ENCODE measurements around the gene RIPOR2. TPM values are rescaled to one million over a fixed set of nuclear protein-coding genes. Genes with fewer than 3 reads are reported as not detected.

RIPOR2 gene
- 10 to 100 TPM in 3 of 4 donors, 1 to 10 TPM in 1; 5.2 to 34.0 (median 21.2) TPM for total RNA-seq

GRCh38 chr6:24935366-24936152 is at the start of gene RIPOR2:
Gene RIPOR2, minus strand, starts transcription at chr6:24935960. Its CDS starts 62 bp downstream, at chr6:24935898.
- no peaks in the 10 kb centered on the region for H3K9me3 ChIP-seq
- TF ChIP-seq CTCF (IDR thresholded peaks at IDR 0.05 in 4 of 5, conservative IDR thresholded peaks at IDR 0.05 in 1 of 5), result no peak
- TF ChIP-seq POLR2A (IDR thresholded peaks at IDR 0.05), result no peak
- H3K27me3 ChIP-seq, result no peaks in the 10 kb centered on the region
- peaks cover 12 to 15% of the 10 kb centered on the region in 2 donors for H3K4me1 ChIP-seq
- H3K36me3 ChIP-seq, result no peaks in the 10 kb centered on the region
- no peak within 1 kb of the TSS for H3K27ac ChIP-seq
- intact Hi-C loops (cut with DNase I; ENCODE audit: low total_unique reads), result no loop called here
- no peak within 1 kb of the TSS for H3K4me3 ChIP-seq
- in situ Hi-C loops (cut with MboI; ENCODE audit: low sequenced_read_pairs in 4 of 4), result no loop called here
- ATAC-seq, result no peak
- DNase-seq, result no peak

GRCh38 chr6:24985323-24985722 is 49.6 kb upstream of the RIPOR2 start:
- ATAC-seq (peak in 1 of 2 donors; percentile 65), DNase-seq (no peak)
- no peak for TF ChIP-seq POLR2A (IDR thresholded peaks at IDR 0.05)
- TF ChIP-seq CTCF (IDR thresholded peaks at IDR 0.05 in 4 of 5, conservative IDR thresholded peaks at IDR 0.05 in 1 of 5), result no peak
- in situ Hi-C loops (cut with MboI; ENCODE audit: low sequenced_read_pairs in 4 of 4) (no loop called here), intact Hi-C loops (cut with DNase I; ENCODE audit: low total_unique reads) (no loop called here)
- no peaks in the 10 kb centered on the region for H3K36me3 ChIP-seq
- no peaks in the 10 kb centered on the region for H3K9me3 ChIP-seq
- no peak overlapping the region for H3K27ac ChIP-seq
- H3K4me3 ChIP-seq, result no peak overlapping the region
- H3K4me1 ChIP-seq, result peaks cover 0 to 9% of the 10 kb centered on the region in 2 donors
- H3K27me3 ChIP-seq, result no peaks in the 10 kb centered on the region

GRCh38 chr6:24982231-24982630 is 46.5 kb upstream of the RIPOR2 start:
- peaks cover 0 to 9% of the 10 kb centered on the region in 2 donors for H3K4me1 ChIP-seq
- in situ Hi-C loops (cut with MboI; ENCODE audit: low sequenced_read_pairs in 4 of 4) (no loop called here), intact Hi-C loops (cut with DNase I; ENCODE audit: low total_unique reads) (no loop called here)
- H3K27me3 ChIP-seq, result no peaks in the 10 kb centered on the region
- no peaks in the 10 kb centered on the region for H3K36me3 ChIP-seq
- DNase-seq (no peak), ATAC-seq (no peak)
- H3K4me3 ChIP-seq, result no peak overlapping the region
- no peak overlapping the region for H3K27ac ChIP-seq
- H3K9me3 ChIP-seq, result no peaks in the 10 kb centered on the region
- no peak for TF ChIP-seq CTCF (IDR thresholded peaks at IDR 0.05 in 4 of 5, conservative IDR thresholded peaks at IDR 0.05 in 1 of 5)
- TF ChIP-seq POLR2A (IDR thresholded peaks at IDR 0.05), result no peak

- H3K27me3 ChIP-seq, result no peaks in the 10 kb centered on the region
- ATAC-seq (no peak), DNase-seq (no peak)
- peaks cover 0 to 9% of the 10 kb centered on the region in 2 donors for H3K4me1 ChIP-seq
- no peak overlapping the region for H3K4me3 ChIP-seq
- H3K9me3 ChIP-seq, result no peaks in the 10 kb centered on the region
- no peak overlapping the region for H3K27ac ChIP-seq
- no peaks in the 10 kb centered on the region for H3K36me3 ChIP-seq
- intact Hi-C loops (cut with DNase I; ENCODE audit: low total_unique reads), result no loop called here
- no peak for TF ChIP-seq POLR2A (IDR thresholded peaks at IDR 0.05)
- TF ChIP-seq CTCF (IDR thresholded peaks at IDR 0.05 in 4 of 5, conservative IDR thresholded peaks at IDR 0.05 in 1 of 5), result no peak
- in situ Hi-C loops (cut with MboI; ENCODE audit: low sequenced_read_pairs in 4 of 4), result no loop called here
These were observed 45.6 kb upstream of the RIPOR2 start for GRCh38 chr6:24981386-24981760.
